DND-41 (cell line): Measurements from ENCODE around the gene RPS15.

Experiments used
- EZH2 ChIP-seq: IDR thresholded peaks from 3 replicates; pipeline ENCODE4 v1.6.1; 2012; ENCODE audit warnings: borderline replicate concordance, low read depth, mild to moderate bottlenecking, moderate library complexity, low read length, inconsistent platforms; ENCODE audit not compliant: severe bottlenecking
- TF ChIP-seq, protein P1 (sequence below): IDR thresholded peaks from 2 replicates; pipeline ENCODE4 v1.5.1; 2012; ENCODE audit warnings: borderline replicate concordance, low read length, moderate library complexity, mild to moderate bottlenecking; ENCODE audit not compliant: poor library complexity, severe bottlenecking; ENCODE audit errors: extremely low read depth

DNA sequence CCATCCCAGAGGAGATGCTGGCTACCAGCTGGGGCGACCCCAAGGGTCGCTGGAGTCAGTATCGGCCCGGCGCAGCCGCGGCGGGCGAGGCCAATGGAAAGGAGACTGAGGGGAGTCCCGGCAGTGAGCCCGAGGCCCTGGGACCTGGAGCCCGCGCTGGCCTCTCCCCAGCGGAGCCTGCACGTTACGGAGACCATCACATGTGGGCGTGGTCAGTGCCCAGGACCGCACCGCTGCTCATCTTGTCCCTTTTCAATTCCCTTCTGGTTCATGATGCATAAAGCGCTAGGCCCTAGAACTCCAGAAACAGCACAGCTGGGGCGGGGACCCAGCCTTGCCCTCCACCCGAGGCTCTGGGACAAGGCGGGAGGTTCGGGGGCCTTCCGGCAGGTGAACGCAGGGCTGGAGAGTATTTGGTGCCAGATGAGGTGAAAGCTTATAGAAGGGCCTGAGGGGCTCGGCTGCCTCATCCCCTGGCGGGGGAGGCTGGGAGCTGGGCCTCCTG is 32.9 kb downstream of the RPS15 start:
- TF ChIP-seq, protein P1, sequence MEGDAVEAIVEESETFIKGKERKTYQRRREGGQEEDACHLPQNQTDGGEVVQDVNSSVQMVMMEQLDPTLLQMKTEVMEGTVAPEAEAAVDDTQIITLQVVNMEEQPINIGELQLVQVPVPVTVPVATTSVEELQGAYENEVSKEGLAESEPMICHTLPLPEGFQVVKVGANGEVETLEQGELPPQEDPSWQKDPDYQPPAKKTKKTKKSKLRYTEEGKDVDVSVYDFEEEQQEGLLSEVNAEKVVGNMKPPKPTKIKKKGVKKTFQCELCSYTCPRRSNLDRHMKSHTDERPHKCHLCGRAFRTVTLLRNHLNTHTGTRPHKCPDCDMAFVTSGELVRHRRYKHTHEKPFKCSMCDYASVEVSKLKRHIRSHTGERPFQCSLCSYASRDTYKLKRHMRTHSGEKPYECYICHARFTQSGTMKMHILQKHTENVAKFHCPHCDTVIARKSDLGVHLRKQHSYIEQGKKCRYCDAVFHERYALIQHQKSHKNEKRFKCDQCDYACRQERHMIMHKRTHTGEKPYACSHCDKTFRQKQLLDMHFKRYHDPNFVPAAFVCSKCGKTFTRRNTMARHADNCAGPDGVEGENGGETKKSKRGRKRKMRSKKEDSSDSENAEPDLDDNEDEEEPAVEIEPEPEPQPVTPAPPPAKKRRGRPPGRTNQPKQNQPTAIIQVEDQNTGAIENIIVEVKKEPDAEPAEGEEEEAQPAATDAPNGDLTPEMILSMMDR = no peak
- TF ChIP-seq EZH2 = no peak
